GM12891 (cell line): ENCODE results near the gene PARP2. TPM values are rescaled to one million over a fixed set of nuclear protein-coding genes. Genes with fewer than 3 reads are reported as not detected.
A peak's percentile ranks its signal among the peaks of the same experiment; 100 is the strongest.

Experiments
- DNase-seq: peaks from one replicate; pipeline ENCODE4 v3.0.0; 2011; ENCODE audit warnings: low spot score; ENCODE audit not compliant: insufficient read length
- FAIRE-seq: peaks from 2 replicates; lab custom pipeline; 2011; peaks lifted over from hg19 to GRCh38; lab: Jason Lieb, UNC
- PAX5 ChIP-seq: IDR thresholded peaks from 2 replicates; pipeline ENCODE4 v1.6.1; 2011; ENCODE audit warnings: low read length, moderate library complexity, mild to moderate bottlenecking; ENCODE audit not compliant: insufficient read depth, severe bottlenecking
- POLR2A ChIP-seq: IDR thresholded peaks from 2 replicates; pipeline ENCODE4 v1.6.1; 2011; ENCODE audit warnings: low read depth, low read length, control low read depth
- POLR2AphosphoS5 ChIP-seq: IDR thresholded peaks from 2 replicates; pipeline ENCODE4 v1.6.1; 2011; ENCODE audit warnings: low read depth, low read length, control low read depth
- POU2F2 ChIP-seq: IDR thresholded peaks from 2 replicates; pipeline ENCODE4 v1.6.1; 2011; ENCODE audit warnings: low read depth, mild to moderate bottlenecking, control low read depth, low read length, moderate library complexity
- SPI1 ChIP-seq: IDR thresholded peaks from 2 replicates; pipeline ENCODE4 v1.6.1; 2011; ENCODE audit warnings: low read depth, low read length, control low read depth
- TAF1 ChIP-seq: IDR thresholded peaks from 2 replicates; pipeline ENCODE4 v1.6.1; 2011; ENCODE audit warnings: low read depth, low read length, control low read depth
- polyA plus RNA-seq: library from polyadenylated mRNA; unstranded; fragments of >200 nt; gene quantifications from one replicate; pipeline ENCODE4 v1.2.1, GENCODE V29; 2012; ENCODE audit warnings: low read depth, missing spikeins, inconsistent platforms; ENCODE audit not compliant: missing spikeins

Gene PARP2
- polyA plus RNA-seq, result 25.1 TPM

DNA sequence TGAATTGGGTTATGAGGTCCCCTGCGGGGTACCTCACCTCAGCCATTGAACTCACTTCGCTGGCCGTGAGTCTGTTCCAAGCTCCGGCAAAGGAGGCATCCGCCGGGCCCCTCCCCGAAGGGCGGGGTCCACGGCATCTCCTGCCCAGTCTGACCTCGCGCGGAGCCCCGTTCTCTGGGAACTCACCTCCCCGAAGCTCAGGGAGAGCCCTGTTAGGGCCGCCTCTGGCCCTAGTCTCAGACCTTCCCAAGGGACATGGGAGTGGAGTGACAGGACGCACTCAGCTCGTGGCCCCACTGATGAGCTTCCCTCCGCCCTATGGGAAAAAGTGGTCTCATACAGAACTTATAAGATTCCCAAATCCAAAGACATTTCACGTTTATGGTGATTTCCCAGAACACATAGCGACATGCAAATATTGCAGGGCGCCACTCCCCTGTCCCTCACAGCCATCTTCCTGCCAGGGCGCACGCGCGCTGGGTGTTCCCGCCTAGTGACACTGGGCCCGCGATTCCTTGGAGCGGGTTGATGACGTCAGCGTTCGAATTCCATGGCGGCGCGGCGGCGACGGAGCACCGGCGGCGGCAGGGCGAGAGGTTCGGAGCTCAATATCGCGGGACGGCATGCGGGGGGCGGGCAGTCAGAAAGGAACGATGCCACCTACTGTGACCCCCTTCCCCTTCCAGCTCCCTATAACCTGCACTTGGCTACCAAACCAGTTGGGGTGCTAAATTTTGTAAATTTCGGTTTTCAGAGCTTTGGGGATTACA is at the start of gene PARP2:
PARP2 (plus strand) TSS at position 544 of the 770 bp plus-strand sequence; CDS start at position 551, 7 bp downstream.
- FAIRE-seq (peak; percentile 100), DNase-seq (peak; percentile 74)
- TF ChIP-seq POU2F2 (peak; percentile 98; the same call in 1 of the 2 replicates), TAF1 (peak; percentile 55; the same call in 1 of the 2 replicates), PAX5 (no peak), SPI1 (no peak), POLR2A (peak; percentile 99), POLR2AphosphoS5 (peak; percentile 100)

DNA sequence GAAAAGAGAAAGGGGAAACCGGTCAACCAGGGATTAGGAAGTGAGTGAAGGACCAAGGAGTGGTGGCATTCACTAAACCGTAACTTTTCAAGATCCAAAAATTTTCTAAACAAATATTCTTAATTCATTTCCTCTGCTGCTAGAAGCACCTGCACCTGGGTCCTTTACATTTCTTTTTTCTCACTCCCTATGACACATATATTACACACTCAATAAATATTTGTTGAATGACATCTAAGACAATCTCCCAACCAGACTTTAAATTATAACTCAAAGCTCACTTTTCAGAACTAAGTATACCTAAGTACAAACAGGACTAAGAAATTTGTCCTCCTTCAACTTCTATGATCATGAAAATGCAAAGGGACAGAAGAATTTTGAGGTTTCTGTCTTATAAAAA is 48.8 kb upstream of the PARP2 start:
- FAIRE-seq (no peak), DNase-seq (no peak)
- TF ChIP-seq POU2F2, result no peak
- TF ChIP-seq TAF1, result no peak
- no peak for TF ChIP-seq POLR2A
- no peak for TF ChIP-seq PAX5
- no peak for TF ChIP-seq SPI1
- TF ChIP-seq POLR2AphosphoS5, result no peak

- FAIRE-seq (peak; percentile 16), DNase-seq (no peak)
- TF ChIP-seq TAF1 (no peak), POU2F2 (peak; percentile 33; the same call in 1 of the 2 replicates), SPI1 (peak; percentile 97)
Measured at GRCh38 chr14:20295067-20295466, 48.4 kb upstream of the PARP2 start.

DNA sequence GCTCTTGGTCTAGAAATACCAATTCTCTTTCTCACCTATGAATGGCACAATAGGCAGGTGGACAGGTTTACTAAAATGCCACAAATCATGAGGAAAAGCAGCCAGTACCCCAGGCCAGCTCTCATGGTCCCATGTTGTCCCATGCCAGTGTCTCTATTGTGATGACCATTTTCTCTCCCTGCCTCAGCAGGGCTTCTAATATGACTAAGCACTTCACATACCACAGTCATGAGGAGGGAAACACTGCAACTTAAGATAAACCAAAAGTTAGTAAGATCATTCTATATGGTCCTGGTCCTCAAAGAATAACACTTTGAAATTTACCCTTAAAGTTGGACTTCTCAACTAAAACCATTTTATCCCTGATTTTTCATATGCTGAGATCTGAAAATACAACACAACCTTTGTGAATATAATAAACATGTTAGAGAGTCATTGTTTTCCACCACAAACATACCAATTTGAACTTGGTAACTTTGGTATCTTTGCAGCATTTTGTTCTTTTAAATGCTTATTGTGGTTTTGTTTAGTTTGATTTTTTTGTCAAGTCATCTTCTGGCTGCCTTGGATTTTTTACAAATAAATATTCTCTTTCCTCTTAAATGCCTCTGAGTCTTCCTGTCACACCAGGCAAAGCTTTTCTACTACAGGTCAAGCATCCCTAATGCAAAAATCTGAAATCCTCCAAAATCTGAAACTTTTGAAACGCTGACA is 41.2 kb upstream of the PARP2 start:
- FAIRE-seq (no peak), DNase-seq (no peak)
- TF ChIP-seq TAF1 (no peak), POLR2A (no peak), POLR2AphosphoS5 (no peak), SPI1 (no peak), PAX5 (no peak), POU2F2 (no peak)

- peak; percentile 63 for DNase-seq
- peak; percentile 69 for TF ChIP-seq POLR2A
- peak; percentile 68; the same call in 1 of the 2 replicates for TF ChIP-seq POLR2AphosphoS5
- TF ChIP-seq POU2F2, result peak; percentile 61; the same call in 1 of the 2 replicates
- TF ChIP-seq SPI1, result no peak
- TF ChIP-seq TAF1, result peak; percentile 48; the same call in 1 of the 2 replicates
- peak; percentile 94 for FAIRE-seq
Measured at GRCh38 chr14:20305265-20306078, 38.0 kb upstream of the PARP2 start, which contains the start of gene TTC5. TTC5 (minus strand) TSS chr14:20305951; CDS start chr14:20305937, 14 bp downstream.

DNA sequence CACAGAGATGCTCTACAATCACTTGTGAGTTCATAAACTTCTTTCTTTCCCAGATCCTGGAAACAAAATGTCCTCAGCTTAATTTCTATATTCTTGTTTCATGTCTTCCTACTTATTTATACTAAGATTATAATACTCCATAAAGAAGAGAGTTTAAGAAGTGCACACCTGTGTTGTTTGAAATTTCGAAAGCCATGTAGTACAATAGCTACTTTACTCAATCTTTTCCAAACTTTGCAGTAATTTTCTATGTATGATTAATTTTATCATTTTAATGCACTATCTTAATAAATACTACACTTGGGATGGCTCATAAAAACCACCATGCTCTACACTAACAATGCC is 37.4 kb upstream of the PARP2 start:
- no peak for FAIRE-seq
- no peak for DNase-seq
- no peak for TF ChIP-seq TAF1
- no peak for TF ChIP-seq SPI1
- TF ChIP-seq PAX5, result no peak
- no peak for TF ChIP-seq POLR2AphosphoS5
- TF ChIP-seq POU2F2, result no peak
- TF ChIP-seq POLR2A, result no peak

GRCh38 chr14:20314026-20314425 is 29.4 kb upstream of the PARP2 start:
- no peak for FAIRE-seq
- TF ChIP-seq POLR2A (no peak), PAX5 (no peak), POU2F2 (no peak), POLR2AphosphoS5 (no peak), TAF1 (no peak), SPI1 (no peak)
- no peak for DNase-seq

GRCh38 chr14:20317720-20318119 is 25.7 kb upstream of the PARP2 start:
- no peak for TF ChIP-seq POLR2AphosphoS5
- no peak for TF ChIP-seq POLR2A
- TF ChIP-seq POU2F2, result no peak
- TF ChIP-seq SPI1, result no peak
- no peak for TF ChIP-seq TAF1
- no peak for TF ChIP-seq PAX5
- no peak for FAIRE-seq

More at GRCh38 chr14:20317720-20318119, 25.7 kb upstream of the PARP2 start:
- no peak for DNase-seq
